ENCODE data around the gene ASB18.
"Not testable (repeated sequence)": the region's sequence is repeated elsewhere in the genome, so short reads cannot be mapped to it uniquely, and the experiment has no call there.

The ASB18 gene

GRCh38 chr2:236293241-236293810, 29.1 kb upstream of the ASB18 start:
- no peak for TF ChIP-seq CTCF (IDR thresholded peaks at IDR 0.05; ENCODE audit: low read depth, low read length, missing control alignments)
- no peak overlapping the region for H3K4me3 ChIP-seq (ENCODE audit: low read depth, low read length)
- no peak for DNase-seq (ENCODE audit: low read depth)

DNA sequence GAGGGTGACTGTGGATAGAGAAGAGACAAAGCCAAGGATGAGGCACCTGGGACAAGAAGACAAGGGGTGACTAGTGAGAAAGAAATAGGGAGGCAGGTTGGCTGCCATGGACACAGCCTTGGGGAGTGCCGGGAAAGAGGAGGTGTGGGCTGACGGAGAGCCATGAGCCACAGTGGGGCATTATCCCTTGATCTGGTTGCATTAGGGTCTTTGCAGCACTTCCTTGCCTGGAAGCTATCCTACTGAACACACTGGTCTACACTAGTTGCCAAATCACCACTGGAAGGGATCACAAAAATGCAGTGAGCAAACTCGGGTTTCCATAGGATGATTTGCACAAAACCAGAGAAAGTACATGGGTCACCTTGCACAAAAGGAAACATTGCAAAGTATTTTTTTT, 27.7 kb upstream of the ASB18 start:
- no peak for TF ChIP-seq CTCF (IDR thresholded peaks at IDR 0.05; ENCODE audit: low read depth, low read length, missing control alignments)

GRCh38 chr2:236291476-236291875, 27.3 kb upstream of the ASB18 start:
- no peak overlapping the region for H3K4me3 ChIP-seq (ENCODE audit: low read depth, low read length)
- no peak for TF ChIP-seq CTCF (IDR thresholded peaks at IDR 0.05; ENCODE audit: low read depth, low read length, missing control alignments)
- DNase-seq (ENCODE audit: low read depth) = no peak

More for the DNA sequence above, 27.7 kb upstream of the ASB18 start:
- H3K4me3 ChIP-seq (ENCODE audit: low read depth, low read length) = no peak overlapping the region
- DNase-seq (ENCODE audit: low read depth) = no peak

DNA sequence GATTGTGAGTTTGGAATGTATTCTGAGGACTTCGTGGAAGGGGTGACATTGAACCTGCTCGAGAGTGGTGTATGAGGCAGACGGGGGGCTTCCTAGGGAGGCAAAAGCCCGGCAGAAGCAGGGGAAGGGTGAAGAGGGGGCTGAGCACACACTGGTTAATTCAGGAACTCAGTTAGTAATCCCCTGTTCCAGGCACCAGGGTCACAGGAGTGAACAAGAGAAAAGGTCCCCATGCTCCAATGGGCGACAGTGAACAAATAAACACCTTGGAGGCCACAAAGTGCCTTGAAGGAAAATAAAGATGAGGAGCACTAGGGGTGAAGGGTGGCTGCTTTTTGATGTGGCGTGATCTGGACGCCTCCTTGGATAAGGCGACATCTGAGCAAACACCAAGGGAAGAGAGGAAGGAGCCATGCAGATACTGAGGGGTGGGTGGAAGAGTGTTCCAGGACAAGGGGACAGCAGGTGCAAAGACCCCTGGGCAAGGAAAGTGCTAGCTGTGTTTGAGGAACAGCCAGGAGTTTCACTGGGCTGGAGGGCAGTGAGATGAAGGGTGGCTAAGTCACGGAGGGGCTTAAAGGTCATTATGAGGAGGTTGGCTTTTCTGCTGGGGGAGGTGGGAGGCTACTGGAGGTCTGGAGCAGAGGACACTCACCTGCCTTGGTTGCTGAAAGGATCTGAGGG, 26.7 kb upstream of the ASB18 start:
- TF ChIP-seq CTCF (IDR thresholded peaks at IDR 0.05; ENCODE audit: low read depth, low read length, missing control alignments) = no peak
- no peak overlapping the region for H3K4me3 ChIP-seq (ENCODE audit: low read depth, low read length)
- DNase-seq (ENCODE audit: low read depth) = no peak

DNA sequence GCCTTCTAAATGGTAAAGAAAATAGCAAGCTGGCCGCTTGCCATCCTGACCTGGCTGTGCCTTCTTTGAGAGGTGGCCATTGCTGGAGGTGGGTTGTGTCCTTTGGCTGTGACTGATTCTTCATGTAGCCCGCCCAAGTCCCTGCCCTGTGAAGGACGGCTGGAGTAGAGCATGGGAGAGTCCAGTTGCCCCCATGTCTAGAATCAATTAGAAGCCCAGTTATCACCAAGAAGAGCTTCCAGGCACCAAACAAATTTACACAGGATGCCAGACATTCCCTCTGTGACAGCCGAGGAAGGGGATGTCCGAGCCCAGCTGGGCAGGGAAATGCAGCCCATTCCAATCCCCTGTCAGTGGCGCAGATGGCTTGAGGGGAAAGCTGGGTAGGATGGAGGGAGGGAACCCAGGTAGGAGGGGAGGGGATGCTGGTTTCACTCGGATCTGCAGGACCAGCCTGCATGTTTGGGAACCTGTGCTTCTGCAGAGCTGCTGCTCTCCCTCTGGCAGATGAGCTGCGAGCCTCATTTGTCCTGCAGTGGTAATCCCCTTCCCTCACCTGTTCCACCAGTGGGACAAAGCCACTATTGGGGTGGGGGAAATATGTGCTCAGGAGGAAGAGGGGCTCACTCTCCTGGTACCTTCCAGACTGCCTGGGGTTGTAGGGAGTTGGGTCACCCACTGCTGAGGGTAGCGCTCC, 25.7 kb upstream of the ASB18 start:
- DNase-seq (ENCODE audit: low read depth) = no peak
- no peak overlapping the region for H3K4me3 ChIP-seq (ENCODE audit: low read depth, low read length)
- no peak for TF ChIP-seq CTCF (IDR thresholded peaks at IDR 0.05; ENCODE audit: low read depth, low read length, missing control alignments)

DNA sequence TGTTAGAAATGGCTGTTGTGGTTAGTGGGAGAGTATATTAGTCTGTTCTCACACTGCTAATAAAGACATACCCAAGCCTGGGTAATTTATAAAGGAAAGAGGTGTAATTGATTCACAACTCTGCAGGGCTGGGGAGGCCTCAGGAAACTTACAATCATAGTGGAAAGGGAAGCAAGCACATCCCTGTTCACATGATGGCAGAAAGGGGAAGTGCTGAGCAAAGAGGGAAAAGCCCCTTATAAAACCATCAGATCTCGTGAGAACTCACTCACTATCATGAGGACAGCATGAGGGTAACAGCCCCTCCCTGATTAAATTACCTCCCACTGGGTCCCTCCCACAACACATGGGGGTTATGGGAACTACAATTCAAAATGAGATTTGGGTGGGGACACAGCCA, 24.2 kb upstream of the ASB18 start:
- not testable (repeated sequence) for H3K4me3 ChIP-seq (ENCODE audit: low read depth, low read length); DNase-seq (ENCODE audit: low read depth)

GRCh38 chr2:236287656-236288055, 23.4 kb upstream of the ASB18 start:
- no peak for DNase-seq (ENCODE audit: low read depth)
- no peak for TF ChIP-seq CTCF (IDR thresholded peaks at IDR 0.05; ENCODE audit: low read depth, low read length, missing control alignments)
- no peak overlapping the region for H3K4me3 ChIP-seq (ENCODE audit: low read depth, low read length)

Data from GM12864 (cell line).